ENCODE data around the gene ZNF618. TPM values are rescaled to one million over a fixed set of nuclear protein-coding genes. Genes with fewer than 3 reads are reported as not detected.
A peak's percentile ranks its signal among the peaks of the same experiment; 100 is the strongest.

Gene ZNF618
- 7.8 TPM for total RNA-seq
- polyA plus RNA-seq, result 3.0 TPM

GRCh38 chr9:113876151-113876992, at the start of gene ZNF618:
ZNF618 (plus strand) TSS chr9:113876309; CDS start chr9:113876381, 72 bp downstream.
- H3K4me3 ChIP-seq (ENCODE audit: low read depth, low read length), result peak within 1 kb of the TSS; percentile 100
- DNase-seq (ENCODE audit: extremely low spot score), result no peak
- 1% methylated on average over 66 of the region's 84 CpGs for WGBS
- no peak within 1 kb of the TSS for H3K27ac ChIP-seq (ENCODE audit: low read depth)
- no peaks in the 10 kb centered on the region for H3K36me3 ChIP-seq (ENCODE audit: insufficient read depth)
- H3K4me1 ChIP-seq (ENCODE audit: insufficient read depth), result no peaks in the 10 kb centered on the region

DNA sequence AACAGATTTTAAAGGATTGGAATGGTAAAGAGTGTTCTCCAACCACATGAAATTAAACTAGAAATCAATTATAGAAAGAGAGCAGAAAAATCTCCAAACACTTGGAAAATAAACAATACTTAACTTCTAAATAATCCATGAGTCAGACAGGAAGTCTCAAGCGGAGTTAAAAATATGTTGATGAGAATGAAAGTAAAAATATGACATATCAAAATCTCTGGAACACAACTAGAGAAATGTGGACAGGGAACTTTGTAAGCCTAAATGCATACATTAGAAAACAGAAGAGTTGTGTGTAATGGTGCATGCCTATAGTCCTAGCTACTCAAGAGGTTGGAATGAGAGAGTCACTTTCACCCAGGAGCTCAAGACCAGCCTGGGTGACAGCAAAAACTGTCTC, 47.9 kb upstream of the ZNF618 start:
- WGBS, result 28% methylated on average over 1 of the region's 1 CpG
- no peak overlapping the region for H3K4me3 ChIP-seq (ENCODE audit: low read depth, low read length)

DNA sequence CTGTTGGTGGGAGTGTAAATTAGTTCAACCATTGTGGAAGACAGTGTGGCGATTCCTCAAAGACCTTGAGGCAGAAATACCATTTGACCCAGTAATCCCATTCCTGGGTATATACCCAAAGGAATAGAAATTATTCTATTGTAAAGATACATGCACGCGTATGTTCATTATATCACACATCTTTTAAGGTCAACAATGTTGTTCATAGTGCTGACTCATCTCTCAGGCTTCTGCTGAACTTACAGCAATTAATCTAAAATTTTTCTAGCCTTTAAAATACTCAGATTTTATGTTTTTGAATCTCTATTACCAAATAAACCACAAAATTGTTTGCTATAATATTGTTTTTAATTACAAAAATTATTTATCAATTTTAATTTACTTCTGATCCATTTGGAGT, 38.8 kb upstream of the ZNF618 start:
- Histone ChIP-seq H3K4me3 (ENCODE audit: low read depth, low read length) (no peak overlapping the region), H3K27ac (ENCODE audit: low read depth) (no peak overlapping the region), H3K36me3 (ENCODE audit: insufficient read depth) (no peaks in the 10 kb centered on the region), H3K4me1 (ENCODE audit: insufficient read depth) (no peaks in the 10 kb centered on the region)
- WGBS, result 91% methylated on average over 3 of the region's 3 CpGs
- DNase-seq (ENCODE audit: extremely low spot score), result no peak

More for the DNA sequence above, 47.9 kb upstream of the ZNF618 start:
- no peak for DNase-seq (ENCODE audit: extremely low spot score)
- Histone ChIP-seq H3K36me3 (ENCODE audit: insufficient read depth) (no peaks in the 10 kb centered on the region), H3K4me1 (ENCODE audit: insufficient read depth) (no peaks in the 10 kb centered on the region), H3K27ac (ENCODE audit: low read depth) (no peak overlapping the region)

DNA sequence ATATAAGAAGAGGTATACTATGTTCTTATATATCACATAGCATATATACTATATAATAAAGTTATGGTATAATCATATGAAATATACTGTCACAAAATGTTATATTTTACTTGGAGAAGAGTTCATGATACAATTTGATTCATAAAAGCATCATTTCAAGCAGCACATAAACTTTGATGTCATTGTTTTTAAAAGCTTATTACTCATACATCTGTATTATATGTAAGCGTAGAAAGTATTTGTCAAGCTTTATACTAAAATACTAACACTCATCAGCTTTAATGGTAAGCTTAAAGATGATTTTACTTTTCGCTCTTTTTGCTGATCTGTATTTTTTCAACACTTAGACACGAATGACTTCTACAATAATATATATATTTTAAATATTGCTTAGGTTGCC, 34.0 kb upstream of the ZNF618 start:
- no peaks in the 10 kb centered on the region for H3K36me3 ChIP-seq (ENCODE audit: insufficient read depth)
- no peak for DNase-seq (ENCODE audit: extremely low spot score)
- H3K4me3 ChIP-seq (ENCODE audit: low read depth, low read length), result no peak overlapping the region
- WGBS, result 73% methylated on average over 3 of the region's 3 CpGs
- no peaks in the 10 kb centered on the region for H3K4me1 ChIP-seq (ENCODE audit: insufficient read depth)
- H3K27ac ChIP-seq (ENCODE audit: low read depth), result no peak overlapping the region

DNA sequence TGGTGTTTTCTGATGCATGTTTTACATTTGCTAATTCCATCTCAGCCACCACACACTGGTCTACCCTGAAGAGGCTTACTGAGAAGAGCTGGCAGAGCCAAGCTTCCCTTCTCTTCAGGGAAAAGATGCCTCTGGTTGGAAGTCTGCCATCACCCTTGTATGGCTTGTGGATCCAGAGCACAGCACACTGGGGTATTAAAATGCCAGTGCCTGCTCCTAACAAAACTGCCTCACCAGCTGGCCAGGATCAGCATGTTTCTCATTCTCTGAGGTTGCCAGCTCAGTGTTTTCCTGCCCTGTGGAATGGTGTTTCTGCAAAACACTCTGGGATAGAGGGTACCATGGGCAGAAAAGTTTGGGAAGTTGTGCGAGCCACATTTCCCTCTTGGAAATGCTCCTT, 31.6 kb upstream of the ZNF618 start:
- 86% methylated on average over 1 of the region's 1 CpG for WGBS

DNA sequence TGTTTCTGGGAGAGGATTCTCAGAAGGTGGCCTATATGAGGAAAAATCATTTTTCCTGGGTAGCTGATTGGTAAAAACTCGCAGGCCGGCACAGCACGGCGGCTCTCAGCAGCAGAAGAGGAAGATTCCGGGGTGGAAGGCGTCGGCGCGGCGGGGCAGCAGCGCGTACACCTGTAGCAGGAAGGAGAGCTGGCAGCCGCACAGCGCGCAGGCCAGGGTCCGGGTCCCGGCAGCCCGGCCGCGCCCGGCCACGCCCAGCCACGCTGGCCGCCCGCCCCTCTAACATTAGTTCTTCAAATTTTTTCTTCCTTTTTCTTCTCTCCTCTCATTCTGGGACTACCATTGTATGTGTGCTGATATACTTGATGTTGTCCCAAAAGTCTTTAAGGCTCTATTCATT, 24.8 kb upstream of the ZNF618 start:
- H3K4me1 ChIP-seq (ENCODE audit: insufficient read depth), result no peaks in the 10 kb centered on the region
- H3K4me3 ChIP-seq (ENCODE audit: low read depth, low read length), result no peak overlapping the region
- no peaks in the 10 kb centered on the region for H3K36me3 ChIP-seq (ENCODE audit: insufficient read depth)
- WGBS, result 79% methylated on average over 25 of the region's 25 CpGs
- H3K27ac ChIP-seq (ENCODE audit: low read depth), result no peak overlapping the region
- no peak for DNase-seq (ENCODE audit: extremely low spot score)

More for the DNA sequence above, 31.6 kb upstream of the ZNF618 start:
- Histone ChIP-seq H3K4me3 (ENCODE audit: low read depth, low read length) (no peak overlapping the region), H3K4me1 (ENCODE audit: insufficient read depth) (no peaks in the 10 kb centered on the region), H3K36me3 (ENCODE audit: insufficient read depth) (no peaks in the 10 kb centered on the region), H3K27ac (ENCODE audit: low read depth) (no peak overlapping the region)
- DNase-seq (ENCODE audit: extremely low spot score), result no peak

GRCh38 chr9:113851873-113852272, 24.2 kb upstream of the ZNF618 start:
- Histone ChIP-seq H3K4me1 (ENCODE audit: insufficient read depth) (no peaks in the 10 kb centered on the region), H3K36me3 (ENCODE audit: insufficient read depth) (no peaks in the 10 kb centered on the region)
- WGBS, result 92% methylated on average over 1 of the region's 1 CpG

DNA sequence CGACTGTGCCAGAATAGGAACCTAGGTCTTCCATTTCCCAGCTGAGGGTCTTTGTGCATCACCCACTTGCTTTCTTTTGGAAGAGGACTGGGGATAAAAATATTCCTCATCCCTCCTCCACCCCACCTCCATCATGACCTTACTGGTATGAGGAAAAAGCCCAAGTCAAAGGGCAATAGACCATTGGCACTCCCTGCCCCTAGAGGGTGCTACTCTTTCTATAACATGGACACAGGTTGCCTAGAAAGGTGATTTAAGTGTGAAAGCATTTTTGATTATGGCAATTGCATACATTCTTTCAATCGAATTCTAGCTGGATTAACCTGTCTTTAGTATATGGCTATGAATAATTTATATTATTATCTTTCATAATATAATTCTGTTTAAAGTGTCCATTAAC, 22.8 kb upstream of the ZNF618 start:
- Histone ChIP-seq H3K27ac (ENCODE audit: low read depth) (no peak overlapping the region), H3K4me1 (ENCODE audit: insufficient read depth) (no peaks in the 10 kb centered on the region), H3K4me3 (ENCODE audit: low read depth, low read length) (no peak overlapping the region), H3K36me3 (ENCODE audit: insufficient read depth) (no peaks in the 10 kb centered on the region)
- no peak for DNase-seq (ENCODE audit: extremely low spot score)
- WGBS, result 65% methylated on average over 2 of the region's 2 CpGs

More at GRCh38 chr9:113851873-113852272, 24.2 kb upstream of the ZNF618 start:
- no peak for DNase-seq (ENCODE audit: extremely low spot score)
- H3K27ac ChIP-seq (ENCODE audit: low read depth), result no peak overlapping the region
- H3K4me3 ChIP-seq (ENCODE audit: low read depth, low read length), result no peak overlapping the region

- no peak for DNase-seq (ENCODE audit: extremely low spot score)
- 70% methylated on average over 2 of the region's 2 CpGs for WGBS
Measured at GRCh38 chr9:113854310-113854709, 21.8 kb upstream of the ZNF618 start.

GRCh38 chr9:113857875-113858274, 18.2 kb upstream of the ZNF618 start:
- 69% methylated on average over 4 of the region's 4 CpGs for WGBS
- DNase-seq (ENCODE audit: extremely low spot score), result no peak

More at GRCh38 chr9:113854310-113854709, 21.8 kb upstream of the ZNF618 start:
- no peak overlapping the region for H3K4me3 ChIP-seq (ENCODE audit: low read depth, low read length)
- H3K36me3 ChIP-seq (ENCODE audit: insufficient read depth), result no peaks in the 10 kb centered on the region
- no peak overlapping the region for H3K27ac ChIP-seq (ENCODE audit: low read depth)
- no peaks in the 10 kb centered on the region for H3K4me1 ChIP-seq (ENCODE audit: insufficient read depth)

DNA sequence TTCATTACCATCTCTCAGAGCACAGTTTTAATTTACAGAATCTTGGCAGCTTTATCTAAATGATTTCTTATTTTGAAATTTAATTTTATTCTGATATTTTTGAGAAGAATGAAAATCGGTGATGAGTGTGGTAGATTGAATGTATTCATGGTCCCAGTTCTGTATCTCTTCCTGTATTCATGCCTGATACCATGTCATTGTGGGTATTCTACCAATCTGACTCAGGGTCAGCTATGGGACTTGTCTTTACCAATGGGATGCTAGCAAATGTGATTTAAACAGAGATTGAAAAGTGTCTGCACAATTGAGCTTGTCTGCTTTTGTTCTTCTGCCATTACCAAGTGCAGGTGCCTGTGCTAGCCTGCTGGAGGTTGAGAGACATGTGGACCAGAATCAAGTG, 17.8 kb upstream of the ZNF618 start:
- Histone ChIP-seq H3K27ac (ENCODE audit: low read depth) (no peak overlapping the region), H3K36me3 (ENCODE audit: insufficient read depth) (no peaks in the 10 kb centered on the region), H3K4me1 (ENCODE audit: insufficient read depth) (no peaks in the 10 kb centered on the region), H3K4me3 (ENCODE audit: low read depth, low read length) (no peak overlapping the region)
- DNase-seq (ENCODE audit: extremely low spot score), result no peak
- 88% methylated on average over 1 of the region's 1 CpG for WGBS

More at GRCh38 chr9:113857875-113858274, 18.2 kb upstream of the ZNF618 start:
- Histone ChIP-seq H3K4me1 (ENCODE audit: insufficient read depth) (no peaks in the 10 kb centered on the region), H3K36me3 (ENCODE audit: insufficient read depth) (no peaks in the 10 kb centered on the region), H3K27ac (ENCODE audit: low read depth) (no peak overlapping the region), H3K4me3 (ENCODE audit: low read depth, low read length) (no peak overlapping the region)

- H3K4me1 ChIP-seq (ENCODE audit: insufficient read depth), result no peaks in the 10 kb centered on the region
- no peaks in the 10 kb centered on the region for H3K36me3 ChIP-seq (ENCODE audit: insufficient read depth)
- no peak overlapping the region for H3K4me3 ChIP-seq (ENCODE audit: low read depth, low read length)
- no peak for DNase-seq (ENCODE audit: extremely low spot score)
- 87% methylated on average over 2 of the region's 2 CpGs for WGBS
- no peak overlapping the region for H3K27ac ChIP-seq (ENCODE audit: low read depth)
Measured at GRCh38 chr9:113863345-113863744, 12.8 kb upstream of the ZNF618 start.

- Histone ChIP-seq H3K27ac (ENCODE audit: low read depth) (no peak overlapping the region), H3K36me3 (ENCODE audit: insufficient read depth) (no peaks in the 10 kb centered on the region), H3K4me1 (ENCODE audit: insufficient read depth) (no peaks in the 10 kb centered on the region), H3K4me3 (ENCODE audit: low read depth, low read length) (no peak overlapping the region)
- no peak for DNase-seq (ENCODE audit: extremely low spot score)
- WGBS, result 61% methylated on average over 3 of the region's 3 CpGs
Measured at GRCh38 chr9:113868501-113868900, 7.6 kb upstream of the ZNF618 start.

GRCh38 chr9:113872485-113873143, 3.5 kb upstream of the ZNF618 start:
- Histone ChIP-seq H3K4me3 (ENCODE audit: low read depth, low read length) (no peak overlapping the region), H3K36me3 (ENCODE audit: insufficient read depth) (no peaks in the 10 kb centered on the region), H3K27ac (ENCODE audit: low read depth) (no peak overlapping the region), H3K4me1 (ENCODE audit: insufficient read depth) (no peaks in the 10 kb centered on the region)
- no peak for DNase-seq (ENCODE audit: extremely low spot score)
- 80% methylated on average over 10 of the region's 10 CpGs for WGBS
